ENCODE measurements around the gene ULK4. TPM values are rescaled to one million over a fixed set of nuclear protein-coding genes. Genes with fewer than 3 reads are reported as not detected.

Gene ULK4
- total RNA-seq, 2 donors from 2014 or later: 4.4 to 8.3 TPM

DNA sequence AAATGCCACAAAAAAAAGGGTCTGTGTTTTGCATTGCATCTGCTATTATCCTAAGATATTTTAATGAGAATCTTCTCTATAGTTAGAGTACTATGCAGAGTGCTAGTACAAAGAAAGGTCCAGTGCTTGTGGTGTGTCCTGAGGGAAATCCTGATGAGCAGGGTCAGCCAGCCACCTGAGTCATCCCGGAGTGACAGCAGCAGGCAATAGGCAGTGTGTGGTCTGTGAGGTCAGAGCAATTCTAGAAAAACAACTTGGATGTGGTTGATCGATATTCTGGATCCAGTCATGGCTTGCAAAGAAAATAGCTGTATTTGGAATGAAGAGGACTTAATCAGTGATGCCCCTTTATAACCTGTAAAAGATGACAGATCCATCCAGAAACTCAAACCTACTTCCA lies 643.4 kb downstream of the ULK4 start:
- no peak overlapping the region for H3K4me3 ChIP-seq
- no peaks in the 10 kb centered on the region for H3K27me3 ChIP-seq
- DNase-seq: no peak
- TF ChIP-seq, protein P1, sequence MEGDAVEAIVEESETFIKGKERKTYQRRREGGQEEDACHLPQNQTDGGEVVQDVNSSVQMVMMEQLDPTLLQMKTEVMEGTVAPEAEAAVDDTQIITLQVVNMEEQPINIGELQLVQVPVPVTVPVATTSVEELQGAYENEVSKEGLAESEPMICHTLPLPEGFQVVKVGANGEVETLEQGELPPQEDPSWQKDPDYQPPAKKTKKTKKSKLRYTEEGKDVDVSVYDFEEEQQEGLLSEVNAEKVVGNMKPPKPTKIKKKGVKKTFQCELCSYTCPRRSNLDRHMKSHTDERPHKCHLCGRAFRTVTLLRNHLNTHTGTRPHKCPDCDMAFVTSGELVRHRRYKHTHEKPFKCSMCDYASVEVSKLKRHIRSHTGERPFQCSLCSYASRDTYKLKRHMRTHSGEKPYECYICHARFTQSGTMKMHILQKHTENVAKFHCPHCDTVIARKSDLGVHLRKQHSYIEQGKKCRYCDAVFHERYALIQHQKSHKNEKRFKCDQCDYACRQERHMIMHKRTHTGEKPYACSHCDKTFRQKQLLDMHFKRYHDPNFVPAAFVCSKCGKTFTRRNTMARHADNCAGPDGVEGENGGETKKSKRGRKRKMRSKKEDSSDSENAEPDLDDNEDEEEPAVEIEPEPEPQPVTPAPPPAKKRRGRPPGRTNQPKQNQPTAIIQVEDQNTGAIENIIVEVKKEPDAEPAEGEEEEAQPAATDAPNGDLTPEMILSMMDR (IDR thresholded peaks at IDR 0.05): no peak
- intact Hi-C loops (cut with DNase I): no loop called here
- H3K27ac ChIP-seq: no peak overlapping the region
- no peaks in the 10 kb centered on the region for H3K4me1 ChIP-seq
- H3K9me3 ChIP-seq: no peaks in the 10 kb centered on the region
- H3K36me3 ChIP-seq: no peaks in the 10 kb centered on the region
- H3K9ac ChIP-seq (ENCODE audit: low read depth in 2 of 2, low read length in 2 of 2): no peak overlapping the region

DNA sequence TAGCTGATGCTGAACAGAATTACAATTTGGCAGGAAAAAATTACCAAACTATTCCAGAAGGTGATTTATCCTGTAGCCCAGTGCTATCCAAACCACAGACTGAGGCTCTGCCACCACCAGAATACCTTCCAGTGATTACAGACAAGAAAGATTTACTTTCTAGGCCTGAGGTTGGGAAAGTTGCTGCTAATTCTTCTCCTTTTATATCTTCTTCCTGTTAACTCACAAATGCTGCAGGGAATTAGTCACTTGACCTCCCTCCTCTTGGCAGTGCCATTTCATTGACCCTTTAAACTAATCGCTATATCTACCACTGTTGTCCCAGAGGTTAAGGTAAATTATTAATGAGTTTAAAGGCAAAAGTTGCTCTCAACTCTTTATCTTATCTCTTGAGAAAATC lies 644.2 kb downstream of the ULK4 start:
- Histone ChIP-seq H3K9me3 (no peaks in the 10 kb centered on the region), H3K4me3 (no peak overlapping the region), H3K9ac (ENCODE audit: low read depth in 2 of 2, low read length in 2 of 2) (no peak overlapping the region), H3K4me1 (no peaks in the 10 kb centered on the region), H3K36me3 (no peaks in the 10 kb centered on the region), H3K27ac (no peak overlapping the region), H3K27me3 (no peaks in the 10 kb centered on the region)
- intact Hi-C loops (cut with DNase I): no loop called here
- no peak for DNase-seq
- TF ChIP-seq, protein P1 (IDR thresholded peaks at IDR 0.05): no peak

DNA sequence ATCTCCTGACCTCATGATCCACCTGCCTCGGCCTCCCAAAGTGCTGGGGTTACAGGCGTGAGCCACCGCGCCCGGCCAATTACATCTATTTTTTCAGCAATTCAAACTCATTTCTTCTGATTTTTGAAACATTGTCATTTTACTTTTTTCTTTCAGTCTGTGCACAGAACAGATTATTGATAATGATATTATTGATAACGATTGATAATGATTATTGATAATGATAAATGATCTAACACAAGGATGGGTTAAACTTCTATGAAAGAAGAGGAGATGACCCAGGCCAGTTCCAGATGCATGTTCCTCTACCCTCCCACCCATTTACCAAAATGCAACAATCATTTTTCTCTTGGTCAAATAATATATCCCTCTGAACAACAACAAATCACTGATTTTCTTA lies 644.6 kb downstream of the ULK4 start:
- Histone ChIP-seq H3K4me3 (no peak overlapping the region), H3K4me1 (no peaks in the 10 kb centered on the region), H3K36me3 (no peaks in the 10 kb centered on the region), H3K27ac (no peak overlapping the region), H3K9me3 (no peaks in the 10 kb centered on the region), H3K9ac (ENCODE audit: low read depth in 2 of 2, low read length in 2 of 2) (no peak overlapping the region), H3K27me3 (no peaks in the 10 kb centered on the region)
- TF ChIP-seq, protein P1 (IDR thresholded peaks at IDR 0.05): no peak
- intact Hi-C loops (cut with DNase I): no loop called here
- DNase-seq: no peak

DNA sequence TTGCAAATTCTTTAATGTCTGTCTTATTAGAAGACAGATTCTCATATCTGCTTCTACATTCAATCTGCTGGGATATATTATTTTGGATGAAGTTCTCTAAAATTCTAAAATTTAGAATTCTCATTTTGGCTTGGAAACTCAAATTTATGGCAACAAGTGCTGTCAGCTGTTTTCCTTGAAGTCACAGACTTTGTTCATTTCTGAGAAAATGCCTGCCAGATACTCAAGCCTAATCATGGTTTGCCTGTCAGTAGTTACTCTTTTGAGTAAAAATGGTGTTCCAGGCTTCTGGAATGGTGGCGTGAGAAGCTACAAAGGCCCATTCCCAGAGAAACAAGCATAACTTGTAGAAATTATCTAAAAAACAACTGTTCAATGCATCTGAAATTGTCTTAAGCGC lies 646.8 kb downstream of the ULK4 start:
- no peak overlapping the region for H3K9ac ChIP-seq (ENCODE audit: low read depth in 2 of 2, low read length in 2 of 2)
- TF ChIP-seq, protein P1 (IDR thresholded peaks at IDR 0.05): no peak
- no peak overlapping the region for H3K4me3 ChIP-seq
- H3K36me3 ChIP-seq: no peaks in the 10 kb centered on the region
- H3K27me3 ChIP-seq: no peaks in the 10 kb centered on the region
- H3K27ac ChIP-seq: no peak overlapping the region
- intact Hi-C loops (cut with DNase I): no loop called here
- H3K4me1 ChIP-seq: no peaks in the 10 kb centered on the region
- no peak for DNase-seq
- H3K9me3 ChIP-seq: no peaks in the 10 kb centered on the region

DNA sequence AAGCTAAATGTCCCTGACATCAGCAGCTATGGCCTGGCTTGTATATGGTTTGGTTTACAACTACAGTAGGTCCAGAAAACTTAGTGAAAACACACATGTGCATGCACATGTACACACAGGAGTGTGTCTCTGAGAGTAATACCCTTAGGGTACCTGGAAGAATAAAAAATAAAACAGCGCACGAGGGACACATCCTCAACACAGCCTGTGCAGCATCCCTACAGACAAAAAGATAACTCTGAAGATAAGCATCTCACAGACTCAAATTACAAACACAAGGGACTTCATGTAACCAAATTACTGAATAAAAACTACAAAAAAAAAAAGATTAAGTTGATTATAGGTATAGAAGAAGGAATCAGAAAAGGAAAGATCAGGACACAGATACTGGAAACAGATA lies 653.8 kb downstream of the ULK4 start:
- H3K27ac ChIP-seq: no peak overlapping the region
- intact Hi-C loops (cut with DNase I): no loop called here
- no peaks in the 10 kb centered on the region for H3K27me3 ChIP-seq
- H3K36me3 ChIP-seq: no peaks in the 10 kb centered on the region
- no peak overlapping the region for H3K9ac ChIP-seq (ENCODE audit: low read depth in 2 of 2, low read length in 2 of 2)
- H3K4me3 ChIP-seq: no peak overlapping the region
- TF ChIP-seq, protein P1 (IDR thresholded peaks at IDR 0.05): no peak
- no peak for DNase-seq
- H3K4me1 ChIP-seq: no peaks in the 10 kb centered on the region
- H3K9me3 ChIP-seq: no peaks in the 10 kb centered on the region

DNA sequence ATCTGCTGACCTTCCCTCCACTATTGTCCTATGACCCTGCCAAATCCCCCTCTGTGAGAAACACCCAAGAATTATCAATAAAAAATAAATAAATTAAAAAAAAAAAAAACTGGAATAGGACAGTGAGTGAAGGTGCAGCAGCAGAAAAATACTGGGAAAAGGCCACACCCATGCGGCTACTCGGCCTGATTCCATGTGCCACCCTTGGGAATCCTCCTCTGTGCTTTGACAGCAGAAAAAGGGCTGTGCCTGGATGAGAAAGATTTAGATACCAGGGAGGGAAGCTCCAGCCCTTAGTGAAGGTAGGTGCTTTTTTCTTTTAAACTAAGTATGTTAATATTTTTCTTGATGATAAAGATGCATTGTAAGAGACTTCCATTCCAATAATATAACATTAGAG lies 654.8 kb downstream of the ULK4 start:
- H3K9ac ChIP-seq (ENCODE audit: low read depth in 2 of 2, low read length in 2 of 2): no peak overlapping the region
- intact Hi-C loops (cut with DNase I): no loop called here

More for the DNA sequence above, 654.8 kb downstream of the ULK4 start:
- no peaks in the 10 kb centered on the region for H3K27me3 ChIP-seq
- no peak overlapping the region for H3K4me3 ChIP-seq
- TF ChIP-seq, protein P1 (IDR thresholded peaks at IDR 0.05): no peak
- DNase-seq: no peak
- no peak overlapping the region for H3K27ac ChIP-seq
- H3K36me3 ChIP-seq: no peaks in the 10 kb centered on the region
- no peaks in the 10 kb centered on the region for H3K9me3 ChIP-seq
- no peaks in the 10 kb centered on the region for H3K4me1 ChIP-seq
